NCI-H2196 treated with DMSO at 0.1 percent for 48 hours (cell line): Measurements from ENCODE around the gene MOSMO.
"Not testable (repeated sequence)": the region's sequence is repeated elsewhere in the genome, so short reads cannot be mapped to it uniquely, and the experiment has no call there.

Source experiments
- DNase-seq: peaks from one replicate; lab custom pipeline; 2025; ENCODE audit not compliant: unreplicated experiment; lab: John Stamatoyannopoulos, UW

Gene MOSMO

DNA sequence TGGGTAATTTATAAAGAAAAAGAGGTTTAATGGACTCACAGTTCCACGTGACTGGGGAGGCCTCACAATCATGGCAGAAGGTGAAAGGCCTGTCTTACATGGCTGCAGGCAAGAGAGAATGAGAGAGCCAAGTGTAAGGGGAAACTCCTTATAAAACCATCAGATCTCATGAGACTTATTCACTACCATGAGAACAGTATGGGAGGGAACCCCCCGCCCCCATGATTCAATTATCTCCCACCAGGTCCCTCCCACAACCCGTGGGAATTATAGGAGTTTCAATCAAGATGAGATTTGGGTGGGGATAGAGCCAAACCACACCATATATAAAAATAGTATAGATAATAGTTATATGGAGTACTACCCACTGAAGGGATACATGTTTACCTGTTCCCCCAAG is 36.0 kb downstream of the MOSMO start:
- DNase-seq = not testable (repeated sequence)

- DNase-seq = not testable (repeated sequence)
Measured at GRCh38 chr16:22045888-22046287, 38.0 kb downstream of the MOSMO start.

DNA sequence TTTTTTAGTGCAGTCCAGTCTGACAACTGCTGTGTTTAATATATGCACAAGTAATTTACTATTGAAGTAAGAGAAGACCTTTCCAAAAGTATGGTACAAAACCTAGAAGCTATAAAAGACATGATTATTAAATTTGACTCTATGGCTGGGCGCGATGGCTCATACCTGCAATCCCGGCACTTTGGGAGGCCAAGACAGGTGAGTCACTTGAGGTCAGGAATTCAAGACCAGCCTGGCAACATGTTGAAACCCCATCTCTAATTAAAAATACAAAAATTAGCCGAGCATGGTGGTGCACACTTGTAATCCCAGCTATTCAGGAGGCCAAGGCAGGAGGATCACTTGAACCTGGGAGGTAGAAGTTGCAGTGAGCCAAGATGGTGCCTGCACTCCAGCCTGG is 43.1 kb downstream of the MOSMO start:
- DNase-seq = no peak

- no peak for DNase-seq
Measured at GRCh38 chr16:22052980-22053379, 45.1 kb downstream of the MOSMO start.

- no peak for DNase-seq
Measured at GRCh38 chr16:22053921-22054341, 46.0 kb downstream of the MOSMO start.

- DNase-seq = no peak
Measured at GRCh38 chr16:22054847-22055590, 47.1 kb downstream of the MOSMO start.

GRCh38 chr16:22055881-22056280 is 48.0 kb downstream of the MOSMO start:
- DNase-seq = no peak

- DNase-seq = no peak
Measured at GRCh38 chr16:22063888-22064467, 56.1 kb downstream of the MOSMO start.

GRCh38 chr16:22065252-22065651 is 57.3 kb downstream of the MOSMO start:
- no peak for DNase-seq

DNA sequence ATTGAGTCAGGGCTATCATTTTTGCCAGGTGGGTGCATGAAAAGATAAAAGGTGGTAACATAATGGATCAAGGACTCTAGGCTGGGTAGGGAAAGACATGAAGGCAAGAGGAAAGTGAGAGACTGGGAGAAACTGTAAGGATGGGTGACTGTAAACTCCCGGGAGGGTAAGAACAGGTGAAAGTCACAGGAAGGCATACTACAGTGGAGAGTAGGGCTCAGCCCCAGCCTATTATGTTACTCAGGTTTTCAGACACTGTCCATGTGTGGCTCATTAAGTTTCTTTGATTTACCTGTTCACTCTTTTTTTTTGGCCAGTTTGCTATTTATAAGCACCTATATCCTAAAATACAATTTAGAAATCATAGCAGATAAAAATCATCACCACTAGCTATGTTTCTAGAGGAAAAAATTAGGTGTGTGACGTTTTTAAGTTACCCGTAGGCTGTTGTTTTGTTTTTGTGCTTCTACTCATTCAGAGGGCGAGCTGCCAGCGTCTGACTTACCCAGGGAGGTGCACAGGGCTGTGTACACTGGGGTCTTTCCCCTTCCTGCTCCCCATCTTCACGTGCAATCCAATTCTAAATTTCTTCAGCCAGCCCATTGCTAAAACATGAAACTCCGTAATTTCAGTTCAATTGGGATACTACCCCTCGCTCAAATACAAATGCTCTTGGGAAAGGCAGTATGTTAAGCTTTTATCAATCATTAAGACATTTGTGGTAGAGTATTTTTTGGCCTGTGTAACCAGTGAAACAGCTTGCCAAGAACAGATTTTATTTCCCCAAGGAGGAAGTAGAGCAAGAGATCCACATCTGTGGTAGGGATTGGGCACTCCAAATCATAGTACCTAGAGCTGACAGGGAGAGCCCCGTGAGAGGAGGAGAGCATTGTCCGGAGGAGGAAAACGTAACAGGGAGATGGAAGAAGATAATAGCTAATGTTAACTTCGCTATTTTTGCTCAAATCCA is 62.7 kb downstream of the MOSMO start:
- no peak for DNase-seq

DNA sequence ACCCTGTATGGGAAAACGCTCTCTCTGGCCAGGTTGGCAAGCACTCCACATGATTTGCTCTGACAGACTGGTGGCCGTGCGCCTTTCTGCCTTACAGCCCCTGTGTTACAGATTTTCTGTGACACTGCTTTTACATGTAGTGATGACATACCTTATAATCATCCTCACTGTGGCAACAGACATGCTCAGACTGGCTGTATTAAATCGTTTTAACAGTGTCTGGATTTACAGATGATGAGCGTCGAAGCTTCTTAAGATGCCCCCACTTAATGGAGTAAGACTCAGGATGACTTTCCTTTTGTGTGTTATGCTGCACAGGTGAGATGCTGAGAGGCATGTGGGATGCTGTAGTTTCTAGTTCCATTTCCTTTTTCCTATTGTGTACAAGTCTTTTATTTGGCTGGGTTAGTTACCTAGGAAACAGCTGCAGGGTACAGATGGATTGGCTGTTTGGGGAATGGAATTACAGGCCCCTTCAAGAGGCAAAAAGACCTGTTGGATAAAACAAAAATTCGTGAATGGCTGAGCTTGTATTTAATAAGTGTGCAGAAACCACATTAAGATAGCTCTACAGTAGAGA is 63.5 kb downstream of the MOSMO start:
- DNase-seq = no peak

DNA sequence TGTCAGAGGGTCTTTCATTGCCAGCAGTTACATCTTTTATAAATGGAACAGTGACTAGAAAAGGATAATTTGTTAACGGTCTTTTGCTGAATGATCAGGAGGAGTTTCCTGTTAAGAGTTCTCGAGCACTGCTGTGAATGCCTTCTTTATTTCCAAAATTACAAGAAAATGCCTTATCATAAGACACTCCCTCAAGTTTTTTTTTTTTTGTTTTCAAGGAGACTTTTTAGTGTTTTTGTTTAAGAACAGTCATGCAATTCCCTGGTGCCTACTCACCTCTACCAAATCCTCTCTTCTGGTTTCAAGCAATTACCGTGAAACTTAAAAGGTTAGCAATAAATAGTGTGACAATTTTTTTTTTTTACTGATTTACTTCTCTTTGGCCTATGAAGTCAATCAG is 65.4 kb downstream of the MOSMO start:
- no peak for DNase-seq

DNA sequence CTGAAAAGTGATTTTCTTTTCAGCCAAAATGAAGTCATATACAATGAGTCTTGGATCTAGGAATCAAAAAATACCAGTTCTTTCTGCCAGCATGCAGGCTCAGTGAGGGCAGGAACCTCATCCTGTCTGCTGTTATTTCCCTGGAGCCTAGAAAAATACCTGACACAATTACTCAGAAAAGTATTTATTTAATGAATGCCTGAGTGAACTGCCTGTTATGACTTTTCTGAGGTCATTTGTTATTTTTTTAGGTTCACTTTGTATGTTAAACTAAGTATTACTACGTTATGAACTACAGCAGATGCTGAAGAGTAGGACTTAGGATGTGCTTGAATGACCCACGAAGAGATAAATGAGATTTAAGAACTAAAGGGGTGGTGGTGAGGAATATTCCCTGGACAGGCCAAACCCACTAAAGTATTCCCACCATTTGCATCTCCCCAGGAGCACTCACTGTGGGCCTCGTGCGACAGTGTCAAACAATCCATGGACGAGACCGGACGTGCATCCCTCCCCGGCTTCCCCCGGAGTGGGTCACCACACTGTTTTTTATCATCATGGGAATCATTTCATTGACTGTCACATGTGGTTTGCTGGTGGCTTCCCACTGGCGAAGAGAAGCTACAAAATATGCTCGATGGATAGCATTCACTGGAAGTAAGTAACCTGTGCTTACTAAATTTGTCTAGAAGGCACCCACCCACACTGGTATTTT is 67.3 kb downstream of the MOSMO start:
- DNase-seq = no peak

GRCh38 chr16:22075776-22076175 is 67.9 kb downstream of the MOSMO start:
- no peak for DNase-seq

- peak; percentile 40 for DNase-seq
Measured at GRCh38 chr16:22077700-22078313, 69.9 kb downstream of the MOSMO start.

DNA sequence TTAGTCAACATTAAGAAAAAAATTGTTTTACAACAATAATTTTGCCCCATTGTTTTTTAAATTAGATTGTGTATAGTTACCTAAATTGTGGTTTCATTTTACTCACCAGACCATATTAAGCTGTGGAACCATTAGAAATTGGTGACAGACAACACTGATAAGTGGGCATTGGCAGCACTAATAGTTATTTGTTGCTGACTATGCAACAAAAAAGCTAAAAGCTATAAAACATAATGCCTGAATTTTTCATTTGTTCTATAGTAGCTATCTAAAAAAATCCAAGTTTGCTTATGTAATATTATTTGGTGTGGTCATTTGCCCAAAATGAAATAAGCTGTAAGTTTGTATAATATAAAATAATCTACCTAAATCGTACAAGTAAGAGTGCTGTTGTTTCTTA is 70.7 kb downstream of the MOSMO start:
- DNase-seq = no peak

DNA sequence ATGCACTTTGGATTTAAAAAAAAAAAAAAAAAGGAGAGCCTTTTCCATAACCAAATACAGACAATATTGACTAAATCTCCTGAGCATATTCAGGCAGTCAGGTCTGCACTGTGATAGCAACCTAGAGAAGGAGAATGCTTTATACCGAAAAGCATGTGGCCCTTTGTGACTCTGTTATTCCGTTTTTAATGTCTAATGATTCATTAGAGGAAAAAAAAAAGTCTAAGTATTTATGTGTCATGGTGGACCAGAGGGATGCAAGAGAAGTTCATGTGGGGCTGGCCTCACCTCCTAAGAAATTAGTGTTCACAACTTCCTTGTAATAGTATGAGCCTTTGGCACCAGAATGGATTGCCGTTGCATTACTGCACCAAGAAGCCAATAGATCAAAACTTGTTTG is 73.1 kb downstream of the MOSMO start:
- DNase-seq = no peak

- no peak for DNase-seq
Measured at GRCh38 chr16:22086440-22086839, 78.5 kb downstream of the MOSMO start.

- no peak for DNase-seq
Measured at GRCh38 chr16:22088642-22089041, 80.7 kb downstream of the MOSMO start.

DNA sequence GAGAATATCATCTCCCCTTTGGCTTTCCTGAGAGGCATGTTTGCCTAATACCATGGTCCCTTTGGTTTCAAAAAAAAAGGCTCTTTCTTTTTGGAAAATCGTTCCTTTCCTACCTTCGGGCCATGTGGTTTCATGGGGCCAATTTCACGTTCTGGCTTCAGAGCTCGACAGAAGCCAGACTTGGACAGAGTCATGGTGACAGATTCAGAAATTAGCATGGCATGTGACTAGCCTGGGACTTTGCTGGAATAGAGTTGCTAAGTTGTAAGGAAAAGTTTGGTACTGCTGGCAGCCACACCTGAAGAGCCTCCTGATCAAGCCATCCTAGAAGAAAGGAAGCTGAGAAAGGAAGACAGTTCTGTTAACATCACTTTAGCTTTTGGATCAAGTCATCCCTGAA is 82.0 kb downstream of the MOSMO start:
- DNase-seq = no peak
